GM12878 (cell line): ENCODE data around the gene KRTAP10-2. TPM values are rescaled to one million over a fixed set of nuclear protein-coding genes. Genes with fewer than 3 reads are reported as not detected.

Experiments used
- ATAC-seq: fragments of 200-7000 bp; cut with Tn5 transposase; 3 replicates; pipeline ENCODE4 v1.9.1; 2020; ENCODE audit warnings: mild to moderate bottlenecking, moderate library complexity
- BruUV-seq: library from RNA; stranded (reverse); fragments of 400-500 nt; replicated peaks from 2 replicates; lab custom pipeline; 2021; lab: Mats Ljungman, UMichigan
- CTCF ChIA-PET: fragments of 300-600 bp; sonication (Branson Sonifier 250); formaldehyde crosslinking; extraction: SDS; loops from one replicate; lab custom pipeline; 2021; ENCODE audit warnings: inconsistent platforms; lab: Yijun Ruan, JAX
- POLR2A ChIA-PET: fragments of 350-600 bp; formaldehyde crosslinking; extraction: SDS; loops from one replicate; lab custom pipeline; 2021; ENCODE audit warnings: inconsistent platforms; lab: Charles Lee
- RAD21 ChIA-PET: fragments of 300-600 bp; sonication (Branson Sonifier 250); formaldehyde crosslinking; loops from one replicate; lab custom pipeline; 2023; ENCODE audit warnings: antibody characterized with exemption; ENCODE audit not compliant: unreplicated experiment; lab: Charles Lee
- SMC1A ChIA-PET: fragments of 300-600 bp; sonication (Branson Sonifier 250); formaldehyde crosslinking; loops from one replicate; lab custom pipeline; 2023; ENCODE audit not compliant: unreplicated experiment, uncharacterized antibody; lab: Charles Lee
- DNase-seq: peaks from one replicate; pipeline ENCODE4 v3.0.0-alpha.2; 2011; ENCODE audit warnings: low read depth, low spot score
- FAIRE-seq: peaks from 3 replicates; lab custom pipeline; 2011; peaks lifted over from hg19 to GRCh38; lab: Jason Lieb, UNC
- H2AFZ ChIP-seq: 2 replicates; pipeline ENCODE4 v1.6.0; 2011; ENCODE audit warnings: low read depth, low read length, control low read depth; ENCODE audit not compliant: control insufficient read depth
- H3K27ac ChIP-seq: 2 replicates; pipeline ENCODE4 v1.5.1; 2011; ENCODE audit warnings: control low read depth; ENCODE audit not compliant: control insufficient read depth, insufficient read depth
- H3K27me3 ChIP-seq, 2 experiments: replicated peaks in 1 of 2; 2 replicates each; pipeline versions ENCODE4 v1.6.0 to v1.6.1; 2011; ENCODE audit warnings: low read length in 1 of 2; ENCODE audit not compliant: control insufficient read depth in 2 of 2, insufficient read depth in 2 of 2
- H3K36me3 ChIP-seq, 2 experiments: 2 replicates each; pipeline ENCODE4 v1.5.1; 2011; ENCODE audit warnings: low read length in 1 of 2; ENCODE audit not compliant: control insufficient read depth in 2 of 2, insufficient read depth in 2 of 2
- H3K4me1 ChIP-seq: 2 replicates; pipeline ENCODE4 v1.6.1; 2011; ENCODE audit warnings: mild to moderate bottlenecking, low read length, moderate library complexity, mixed read lengths; ENCODE audit not compliant: control insufficient read depth, insufficient read depth
- H3K4me2 ChIP-seq: 2 replicates; pipeline ENCODE4 v1.6.0; 2011; ENCODE audit warnings: control low read depth; ENCODE audit not compliant: control insufficient read depth, insufficient read depth
- H3K4me3 ChIP-seq: fragments of 200-600 bp; sonication (generic); 2 replicates; pipeline ENCODE4 v1.5.1; 2016
- H3K79me2 ChIP-seq: 2 replicates; pipeline ENCODE4 v1.6.0; 2011; ENCODE audit warnings: low read length; ENCODE audit not compliant: control insufficient read depth, insufficient read depth
- H3K9ac ChIP-seq: 2 replicates; pipeline ENCODE4 v1.8.0; 2011; ENCODE audit warnings: low read length, control low read depth, mixed read lengths; ENCODE audit not compliant: control insufficient read depth, insufficient read depth
- H3K9me3 ChIP-seq: replicated peaks from 3 replicates; pipeline ENCODE4 v1.5.1; 2011; ENCODE audit warnings: mild to moderate bottlenecking, low read length; ENCODE audit not compliant: control insufficient read depth, insufficient read depth
- H4K20me1 ChIP-seq: 2 replicates; pipeline ENCODE4 v1.6.0; 2011; ENCODE audit not compliant: control insufficient read depth, insufficient read depth
- FOXK2 ChIP-seq: fragments of 450-650 bp; IDR thresholded peaks from 2 replicates; pipeline ENCODE4 v1.6.1; 2017; ENCODE audit warnings: mild to moderate bottlenecking, moderate library complexity
- GABPA ChIP-seq: IDR thresholded peaks from 2 replicates; pipeline ENCODE4 v1.6.1; 2014; ENCODE audit warnings: antibody characterized with exemption, low read depth, mild to moderate bottlenecking, inconsistent platforms
- HSF1 ChIP-seq: fragments of 150-350 bp; IDR thresholded peaks from 2 replicates; pipeline ENCODE4 v1.6.1; 2014; ENCODE audit warnings: mild to moderate bottlenecking, low read depth, low read length
- KAT2A ChIP-seq: conservative IDR thresholded peaks from 2 replicates; pipeline ENCODE4 v1.6.1; 2011; ENCODE audit warnings: low read depth, low read length; ENCODE audit not compliant: control insufficient read depth
- MYC ChIP-seq: IDR thresholded peaks from 2 replicates; pipeline ENCODE4 v1.6.1; 2011; ENCODE audit warnings: mild to moderate bottlenecking, low read length, moderate library complexity, inconsistent platforms; ENCODE audit not compliant: insufficient read depth, insufficient replicate concordance, insufficient read length, severe bottlenecking
- NFIC ChIP-seq: IDR thresholded peaks from 2 replicates; pipeline ENCODE4 v1.6.1; 2012; ENCODE audit warnings: low read depth, mild to moderate bottlenecking, inconsistent platforms, low read length, moderate library complexity
- PAX5 ChIP-seq: IDR thresholded peaks from 2 replicates; pipeline ENCODE4 v1.6.1; 2011; ENCODE audit warnings: low read depth, low read length, borderline replicate concordance
- SMC3 ChIP-seq: IDR thresholded peaks from 2 replicates; pipeline ENCODE4 v1.6.1; 2011; ENCODE audit warnings: low read length, improper control_type of control experiment, borderline replicate concordance
- TCF12 ChIP-seq: IDR thresholded peaks from 2 replicates; pipeline ENCODE4 v1.6.1; 2011; ENCODE audit warnings: low read depth, mild to moderate bottlenecking, low read length
- ZNF207 ChIP-seq: fragments of 450-650 bp; IDR thresholded peaks from 2 replicates; pipeline ENCODE4 v1.6.1; 2014; ENCODE audit warnings: antibody characterized with exemption, mild to moderate bottlenecking, borderline replicate concordance
- ZNF274 ChIP-seq: IDR thresholded peaks from one replicate; pipeline ENCODE4 v1.8.0; 2011; ENCODE audit not compliant: insufficient read length, insufficient read depth
- WGBS: methylation state at CpG from one replicate; pipeline ENCODE4 v1.1.6; 2016; ENCODE audit warnings: low lambda C conversion rate; ENCODE audit not compliant: insufficient replicate concordance, insufficient coverage; ENCODE audit errors: missing lambda C conversion rate; 5-methylcytosine and 5-hydroxymethylcytosine counted together
- in situ Hi-C: fragments of 300-500 bp; cut with MboI; formaldehyde crosslinking; loops from 9 replicates; pipeline ENCODE4 v1.14.3; 2018; ENCODE audit warnings: mixed read lengths
- intact Hi-C: fragments of 100-400 bp; cut with micrococcal nuclease; formaldehyde crosslinking; loops from one replicate; pipeline ENCODE4 v1.14.2; 2022; ENCODE audit not compliant: unreplicated experiment
- polyA plus RNA-seq, 11 experiments: library from polyadenylated mRNA; depleted of rRNA in 4 of 11; unstranded in 6 of 11; stranded (reverse) in 5 of 11; fragments of >200 nt; fragmentation: Nextera tagmentation in 4 of 11; fragmentation: Illumina TruSeq in 1 of 11; extraction: Ambion mirVana in 4 of 11; extraction: Trizol in 1 of 11; gene quantifications; 1 replicate in 1 of 11; 2 replicates in 10 of 11; pipeline versions ENCODE4 v1.2.1 to v1.2.3, GENCODE V29; 2011 to 2016; ENCODE audit warnings: inconsistent platforms in 2 of 11, missing spikeins in 2 of 11, low read depth in 1 of 11
- total RNA-seq, 4 experiments: library from RNA; depleted of rRNA in 3 of 4; stranded (reverse); fragments of >200 nt in 3 of 4; fragmentation: Illumina TruSeq in 1 of 4; extraction: Trizol in 1 of 4; gene quantifications; 2 replicates each; pipeline versions ENCODE4 v1.2.1 to v1.2.3, GENCODE V29; 2013 to 2021

Gene KRTAP10-2
- total and polyA plus RNA-seq, 10 of the 15 experiments (the other 5 are each of a cell fraction or from before 2014, with no cell fraction given), result not detected

- ChIA-PET CTCF (no interaction called here), RAD21 (no interaction called here), POLR2A (no interaction called here), SMC1A (no interaction called here)
- Histone ChIP-seq H3K9ac (no peak overlapping the region), H3K79me2 (no peaks in the 10 kb centered on the region), H3K4me3 (no peak overlapping the region), H3K4me2 (no peak overlapping the region), H3K27ac (no peak overlapping the region), H3K27me3 (no peaks in the 10 kb centered on the region), H2AFZ (no peak overlapping the region), H3K4me1 (no peaks in the 10 kb centered on the region), H3K36me3 (no peaks in the 10 kb centered on the region), H4K20me1 (no peaks in the 10 kb centered on the region), H3K9me3 (peaks cover 1% of the 10 kb centered on the region; the same call in 2 of the 3 replicates)
- intact Hi-C loops (no loop called here), in situ Hi-C loops (no loop called here)
- DNase-seq (no peak), ATAC-seq (no peak), FAIRE-seq (no peak)
- 37% methylated on average over 15 of the region's 15 CpGs for WGBS
- TF ChIP-seq MYC (no peak), FOXK2 (no peak), TCF12 (no peak), NFIC (no peak), KAT2A (no peak), SMC3 (no peak), HSF1 (no peak), ZNF207 (no peak), ZNF274 (no peak), GABPA (no peak), PAX5 (no peak)
- BruUV-seq, result no TSS peak
Measured at GRCh38 chr21:44572959-44573583, 21.8 kb upstream of the KRTAP10-2 start.
